SK-N-SH (cell line): ENCODE results near the gene DOC2A.

Source experiments
- IRF3 ChIP-seq: fragments of 150-350 bp; IDR thresholded peaks from 2 replicates; pipeline ENCODE4 v1.6.1; 2016; ENCODE audit warnings: mild to moderate bottlenecking, low read depth, low read length
- JUND ChIP-seq: IDR thresholded peaks from 2 replicates; pipeline ENCODE4 v1.4.0; 2012
- RAD21 ChIP-seq: IDR thresholded peaks from 2 replicates; pipeline ENCODE4 v1.6.1; 2012; ENCODE audit warnings: mild to moderate bottlenecking, low read length
- REST ChIP-seq: IDR thresholded peaks from 2 replicates; pipeline ENCODE4 v1.6.1; 2012; ENCODE audit warnings: mild to moderate bottlenecking, low read depth, low read length, moderate library complexity
- TF ChIP-seq, protein P1 (sequence below): fragments of 200-600 bp; sonication (generic); IDR thresholded peaks from 2 replicates; pipeline ENCODE4 v1.6.1; 2017; ENCODE audit warnings: antibody characterized with exemption, mild to moderate bottlenecking, moderate library complexity

DNA sequence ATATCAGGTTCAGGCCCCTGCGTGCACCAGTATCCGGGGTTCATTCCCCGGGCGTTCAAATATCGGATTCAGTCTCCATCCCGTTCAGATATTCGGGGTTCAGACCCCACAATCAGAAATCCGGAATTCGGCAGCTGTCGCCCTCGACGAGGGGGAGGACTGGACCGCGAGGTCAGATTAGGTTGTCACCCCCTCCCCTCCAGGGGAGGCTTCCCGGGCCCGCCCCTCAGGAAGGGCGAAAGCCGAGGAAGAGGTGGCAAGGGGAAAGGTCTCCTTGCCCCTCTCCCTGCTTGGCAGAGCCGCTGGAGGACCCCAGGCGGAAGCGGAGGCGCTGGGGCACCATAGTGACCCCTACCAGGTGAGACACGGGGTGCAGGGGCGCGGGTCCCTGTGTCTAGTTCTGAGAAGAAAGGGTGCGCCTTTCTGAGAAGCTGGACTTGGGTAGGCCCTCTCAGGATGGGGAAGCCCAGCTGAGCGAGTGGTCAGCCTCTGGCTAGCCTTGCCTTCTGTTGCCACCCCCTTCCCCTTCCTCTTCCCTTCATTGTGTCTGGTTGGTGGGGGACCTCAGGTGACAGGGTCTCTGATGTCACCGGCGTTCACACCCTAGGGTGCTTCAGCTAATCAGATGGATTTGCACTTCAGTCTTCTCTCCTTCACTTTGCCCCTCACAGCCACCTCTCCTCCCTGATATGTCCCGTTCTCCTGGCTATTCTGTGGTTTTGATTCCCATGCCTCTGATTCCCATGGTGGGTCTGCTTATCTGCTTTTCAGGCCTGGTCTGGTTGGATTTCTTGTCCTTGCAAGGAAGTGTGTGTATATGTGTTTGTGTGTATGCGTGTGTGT, 36.3 kb downstream of the DOC2A start:
- TF ChIP-seq JUND, result no peak
- TF ChIP-seq, protein P1, sequence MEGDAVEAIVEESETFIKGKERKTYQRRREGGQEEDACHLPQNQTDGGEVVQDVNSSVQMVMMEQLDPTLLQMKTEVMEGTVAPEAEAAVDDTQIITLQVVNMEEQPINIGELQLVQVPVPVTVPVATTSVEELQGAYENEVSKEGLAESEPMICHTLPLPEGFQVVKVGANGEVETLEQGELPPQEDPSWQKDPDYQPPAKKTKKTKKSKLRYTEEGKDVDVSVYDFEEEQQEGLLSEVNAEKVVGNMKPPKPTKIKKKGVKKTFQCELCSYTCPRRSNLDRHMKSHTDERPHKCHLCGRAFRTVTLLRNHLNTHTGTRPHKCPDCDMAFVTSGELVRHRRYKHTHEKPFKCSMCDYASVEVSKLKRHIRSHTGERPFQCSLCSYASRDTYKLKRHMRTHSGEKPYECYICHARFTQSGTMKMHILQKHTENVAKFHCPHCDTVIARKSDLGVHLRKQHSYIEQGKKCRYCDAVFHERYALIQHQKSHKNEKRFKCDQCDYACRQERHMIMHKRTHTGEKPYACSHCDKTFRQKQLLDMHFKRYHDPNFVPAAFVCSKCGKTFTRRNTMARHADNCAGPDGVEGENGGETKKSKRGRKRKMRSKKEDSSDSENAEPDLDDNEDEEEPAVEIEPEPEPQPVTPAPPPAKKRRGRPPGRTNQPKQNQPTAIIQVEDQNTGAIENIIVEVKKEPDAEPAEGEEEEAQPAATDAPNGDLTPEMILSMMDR, result no peak
- no peak for TF ChIP-seq RAD21
- TF ChIP-seq IRF3, result no peak
- no peak for TF ChIP-seq REST
